Measurements from ENCODE around the gene SLC26A5.

DNA sequence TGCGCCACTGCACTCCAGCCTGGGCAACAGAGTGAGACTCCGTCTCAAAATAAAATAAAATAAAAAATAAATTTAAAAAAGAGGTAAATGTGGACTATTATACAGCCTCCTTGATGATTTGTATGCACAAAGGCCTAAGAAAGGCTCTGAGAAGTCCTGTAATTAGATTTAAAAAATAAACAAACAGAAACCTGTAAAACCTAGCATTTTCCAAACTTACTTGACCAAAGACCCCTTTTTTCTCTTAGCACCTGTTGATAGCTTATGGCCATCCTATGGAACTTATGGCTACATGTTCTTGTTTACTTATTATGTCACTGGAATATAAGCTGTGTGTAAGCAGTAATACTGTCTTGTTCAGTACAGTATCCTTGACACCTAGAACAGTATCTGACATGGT is 107.1 kb downstream of the SLC26A5 start:
- TF ChIP-seq PRDM15 (CRISPR knock-in tag; IDR thresholded peaks at IDR 0.05) = no peak
- TF ChIP-seq EP300 (IDR thresholded peaks at IDR 0.05; ENCODE audit: borderline replicate concordance in 1 of 2, control insufficient read depth in 1 of 2, low read depth in 2 of 2, low read length in 2 of 2) = no peak
- TF ChIP-seq, protein P1, sequence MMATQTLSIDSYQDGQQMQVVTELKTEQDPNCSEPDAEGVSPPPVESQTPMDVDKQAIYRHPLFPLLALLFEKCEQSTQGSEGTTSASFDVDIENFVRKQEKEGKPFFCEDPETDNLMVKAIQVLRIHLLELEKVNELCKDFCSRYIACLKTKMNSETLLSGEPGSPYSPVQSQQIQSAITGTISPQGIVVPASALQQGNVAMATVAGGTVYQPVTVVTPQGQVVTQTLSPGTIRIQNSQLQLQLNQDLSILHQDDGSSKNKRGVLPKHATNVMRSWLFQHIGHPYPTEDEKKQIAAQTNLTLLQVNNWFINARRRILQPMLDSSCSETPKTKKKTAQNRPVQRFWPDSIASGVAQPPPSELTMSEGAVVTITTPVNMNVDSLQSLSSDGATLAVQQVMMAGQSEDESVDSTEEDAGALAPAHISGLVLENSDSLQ (IDR thresholded peaks at IDR 0.05) = no peak
- TF ChIP-seq YY1 (IDR thresholded peaks at IDR 0.05; ENCODE audit: low read depth, low read length) = no peak
- no peak for TF ChIP-seq PML (IDR thresholded peaks at IDR 0.05; ENCODE audit: low read length)
- no peak for TF ChIP-seq CTCF (IDR thresholded peaks at IDR 0.05 in 2 of 3, conservative IDR thresholded peaks at IDR 0.05 in 1 of 3; ENCODE audit: control insufficient read depth in 2 of 3, extremely low read depth in 1 of 3, insufficient read depth in 1 of 3, low read depth in 3 of 3, low read length in 3 of 3)
- TF ChIP-seq, protein P2, sequence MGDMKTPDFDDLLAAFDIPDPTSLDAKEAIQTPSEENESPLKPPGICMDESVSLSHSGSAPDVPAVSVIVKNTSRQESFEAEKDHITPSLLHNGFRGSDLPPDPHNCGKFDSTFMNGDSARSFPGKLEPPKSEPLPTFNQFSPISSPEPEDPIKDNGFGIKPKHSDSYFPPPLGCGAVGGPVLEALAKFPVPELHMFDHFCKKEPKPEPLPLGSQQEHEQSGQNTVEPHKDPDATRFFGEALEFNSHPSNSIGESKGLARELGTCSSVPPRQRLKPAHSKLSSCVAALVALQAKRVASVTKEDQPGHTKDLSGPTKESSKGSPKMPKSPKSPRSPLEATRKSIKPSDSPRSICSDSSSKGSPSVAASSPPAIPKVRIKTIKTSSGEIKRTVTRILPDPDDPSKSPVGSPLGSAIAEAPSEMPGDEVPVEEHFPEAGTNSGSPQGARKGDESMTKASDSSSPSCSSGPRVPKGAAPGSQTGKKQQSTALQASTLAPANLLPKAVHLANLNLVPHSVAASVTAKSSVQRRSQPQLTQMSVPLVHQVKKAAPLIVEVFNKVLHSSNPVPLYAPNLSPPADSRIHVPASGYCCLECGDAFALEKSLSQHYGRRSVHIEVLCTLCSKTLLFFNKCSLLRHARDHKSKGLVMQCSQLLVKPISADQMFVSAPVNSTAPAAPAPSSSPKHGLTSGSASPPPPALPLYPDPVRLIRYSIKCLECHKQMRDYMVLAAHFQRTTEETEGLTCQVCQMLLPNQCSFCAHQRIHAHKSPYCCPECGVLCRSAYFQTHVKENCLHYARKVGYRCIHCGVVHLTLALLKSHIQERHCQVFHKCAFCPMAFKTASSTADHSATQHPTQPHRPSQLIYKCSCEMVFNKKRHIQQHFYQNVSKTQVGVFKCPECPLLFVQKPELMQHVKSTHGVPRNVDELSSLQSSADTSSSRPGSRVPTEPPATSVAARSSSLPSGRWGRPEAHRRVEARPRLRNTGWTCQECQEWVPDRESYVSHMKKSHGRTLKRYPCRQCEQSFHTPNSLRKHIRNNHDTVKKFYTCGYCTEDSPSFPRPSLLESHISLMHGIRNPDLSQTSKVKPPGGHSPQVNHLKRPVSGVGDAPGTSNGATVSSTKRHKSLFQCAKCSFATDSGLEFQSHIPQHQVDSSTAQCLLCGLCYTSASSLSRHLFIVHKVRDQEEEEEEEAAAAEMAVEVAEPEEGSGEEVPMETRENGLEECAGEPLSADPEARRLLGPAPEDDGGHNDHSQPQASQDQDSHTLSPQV (IDR thresholded peaks at IDR 0.05) = no peak
- TF ChIP-seq, protein P3, sequence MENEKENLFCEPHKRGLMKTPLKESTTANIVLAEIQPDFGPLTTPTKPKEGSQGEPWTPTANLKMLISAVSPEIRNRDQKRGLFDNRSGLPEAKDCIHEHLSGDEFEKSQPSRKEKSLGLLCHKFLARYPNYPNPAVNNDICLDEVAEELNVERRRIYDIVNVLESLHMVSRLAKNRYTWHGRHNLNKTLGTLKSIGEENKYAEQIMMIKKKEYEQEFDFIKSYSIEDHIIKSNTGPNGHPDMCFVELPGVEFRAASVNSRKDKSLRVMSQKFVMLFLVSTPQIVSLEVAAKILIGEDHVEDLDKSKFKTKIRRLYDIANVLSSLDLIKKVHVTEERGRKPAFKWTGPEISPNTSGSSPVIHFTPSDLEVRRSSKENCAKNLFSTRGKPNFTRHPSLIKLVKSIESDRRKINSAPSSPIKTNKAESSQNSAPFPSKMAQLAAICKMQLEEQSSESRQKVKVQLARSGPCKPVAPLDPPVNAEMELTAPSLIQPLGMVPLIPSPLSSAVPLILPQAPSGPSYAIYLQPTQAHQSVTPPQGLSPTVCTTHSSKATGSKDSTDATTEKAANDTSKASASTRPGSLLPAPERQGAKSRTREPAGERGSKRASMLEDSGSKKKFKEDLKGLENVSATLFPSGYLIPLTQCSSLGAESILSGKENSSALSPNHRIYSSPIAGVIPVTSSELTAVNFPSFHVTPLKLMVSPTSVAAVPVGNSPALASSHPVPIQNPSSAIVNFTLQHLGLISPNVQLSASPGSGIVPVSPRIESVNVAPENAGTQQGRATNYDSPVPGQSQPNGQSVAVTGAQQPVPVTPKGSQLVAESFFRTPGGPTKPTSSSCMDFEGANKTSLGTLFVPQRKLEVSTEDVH (IDR thresholded peaks at IDR 0.05; ENCODE audit: low read depth, partially characterized antibody) = no peak
- TF ChIP-seq CEBPZ (IDR thresholded peaks at IDR 0.05; ENCODE audit: low read depth, low read length) = no peak
- TF ChIP-seq, protein P4, sequence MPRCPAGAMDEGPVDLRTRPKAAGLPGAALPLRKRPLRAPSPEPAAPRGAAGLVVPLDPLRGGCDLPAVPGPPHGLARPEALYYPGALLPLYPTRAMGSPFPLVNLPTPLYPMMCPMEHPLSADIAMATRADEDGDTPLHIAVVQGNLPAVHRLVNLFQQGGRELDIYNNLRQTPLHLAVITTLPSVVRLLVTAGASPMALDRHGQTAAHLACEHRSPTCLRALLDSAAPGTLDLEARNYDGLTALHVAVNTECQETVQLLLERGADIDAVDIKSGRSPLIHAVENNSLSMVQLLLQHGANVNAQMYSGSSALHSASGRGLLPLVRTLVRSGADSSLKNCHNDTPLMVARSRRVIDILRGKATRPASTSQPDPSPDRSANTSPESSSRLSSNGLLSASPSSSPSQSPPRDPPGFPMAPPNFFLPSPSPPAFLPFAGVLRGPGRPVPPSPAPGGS (IDR thresholded peaks at IDR 0.05; ENCODE audit: borderline replicate concordance, insufficient read depth, low read depth, low read length, poor library complexity, severe bottlenecking) = no peak

Measured in GM12878 (cell line).